ENCODE measurements around the gene SLFN11.
"Not testable (repeated sequence)": the region's sequence is repeated elsewhere in the genome, so short reads cannot be mapped to it uniquely, and the experiment has no call there.

The SLFN11 gene

DNA sequence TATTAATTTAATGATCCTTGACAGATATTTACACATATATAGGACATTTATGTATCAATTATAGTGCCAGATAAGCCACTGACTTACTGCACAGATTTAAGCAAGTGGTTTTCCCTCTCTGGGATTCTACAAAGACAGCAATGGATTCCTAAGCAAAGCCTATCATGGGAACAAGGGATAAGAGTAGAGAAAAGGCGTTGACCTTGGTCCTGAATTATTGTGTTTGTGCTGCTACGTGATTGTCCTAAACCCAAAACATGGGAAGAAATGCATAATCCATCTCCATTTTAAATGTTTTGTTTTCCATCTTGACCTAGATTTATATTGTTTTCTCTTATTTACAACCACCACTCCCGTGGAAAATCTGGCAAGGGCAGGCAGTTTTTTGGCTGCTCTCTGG is 14.0 kb downstream of the SLFN11 start:
- no peak for DNase-seq

DNA sequence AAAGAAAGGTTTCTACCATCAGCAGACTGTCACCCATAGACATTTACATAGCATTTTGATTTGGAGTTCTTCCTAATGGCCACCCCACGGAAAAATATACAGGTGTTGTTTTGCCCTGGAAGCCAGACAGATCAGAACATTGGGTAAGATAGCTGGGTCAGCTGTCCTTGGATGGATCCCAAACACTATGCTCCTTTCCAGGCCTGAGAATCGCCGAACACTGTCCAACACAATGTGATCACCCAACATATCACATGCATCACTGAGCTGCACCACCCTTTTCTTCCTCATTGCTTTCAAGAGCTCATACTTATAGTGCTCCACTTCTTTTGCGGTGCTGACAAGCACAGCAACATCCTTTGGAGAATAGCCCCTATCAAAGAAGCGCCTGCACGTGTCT is 21.1 kb downstream of the SLFN11 start:
- DNase-seq, result no peak

- no peak for DNase-seq
These were observed 22.9 kb downstream of the SLFN11 start for GRCh38 chr17:35350493-35350892.

DNA sequence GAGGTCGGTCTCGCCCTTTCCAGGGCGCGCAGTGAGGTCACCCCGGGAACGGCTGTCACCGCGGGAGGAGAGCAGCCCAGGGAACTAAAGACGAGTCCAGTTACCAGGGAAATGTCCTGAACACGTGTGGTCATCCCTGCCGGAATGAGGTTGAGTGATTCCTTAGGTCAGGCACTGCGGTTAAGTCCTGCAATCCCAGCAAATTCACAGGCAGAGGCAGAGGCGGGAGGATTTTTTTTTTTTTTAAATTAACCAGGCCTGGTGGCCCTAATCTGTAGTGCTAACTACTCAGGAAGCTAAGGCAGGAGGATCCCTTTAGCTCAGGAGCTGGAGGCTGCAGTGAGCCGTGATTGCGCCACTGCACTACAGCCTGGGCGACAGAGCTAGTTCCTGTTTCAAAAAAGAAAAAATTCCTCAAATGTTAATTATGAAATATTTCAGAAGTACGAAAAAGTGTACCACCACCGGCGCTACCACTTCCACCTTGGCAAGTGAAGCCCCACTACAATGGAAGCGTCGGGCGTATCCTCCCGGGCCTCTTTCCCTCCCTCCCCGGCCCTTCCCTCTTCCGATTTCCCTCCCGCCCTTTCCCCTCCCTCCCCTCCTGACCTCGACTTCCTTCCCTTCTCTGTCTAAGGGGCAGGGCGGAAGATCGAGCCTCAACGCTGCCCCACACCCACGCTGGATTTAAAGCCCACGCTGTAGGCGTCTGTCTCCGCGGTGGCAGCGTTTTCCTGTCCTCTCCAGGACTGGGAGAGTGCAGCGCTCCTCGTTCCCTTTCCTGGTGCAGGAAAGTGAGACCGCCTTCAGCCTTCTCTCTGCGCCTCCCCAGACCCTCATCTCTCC is 27.3 kb downstream of the SLFN11 start:
- DNase-seq, result peak; percentile 48

GRCh38 chr17:35345445-35345925 is 27.9 kb downstream of the SLFN11 start:
- DNase-seq, result no peak

DNA sequence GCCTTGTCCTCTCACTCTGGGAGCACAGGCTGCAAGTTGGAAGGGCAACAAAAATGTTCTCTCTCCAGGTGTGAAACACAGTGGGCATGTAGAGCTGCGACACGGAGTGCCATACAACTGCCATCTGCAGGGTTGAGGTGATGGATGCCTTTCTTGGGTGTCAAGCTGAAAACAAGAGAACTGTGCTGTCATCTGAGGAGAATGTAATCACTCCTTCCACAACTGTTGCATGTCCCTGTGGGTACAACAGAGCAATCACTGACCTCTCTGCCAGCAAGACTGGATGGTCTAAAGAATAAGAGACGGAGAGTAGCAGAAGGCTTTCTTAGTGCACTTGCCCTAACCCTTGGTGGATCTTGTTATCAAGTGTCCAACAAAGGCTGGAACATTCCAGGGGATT is 29.2 kb downstream of the SLFN11 start:
- DNase-seq, result no peak

- DNase-seq, result no peak
These were observed 31.1 kb downstream of the SLFN11 start for GRCh38 chr17:35342276-35342675.

DNA sequence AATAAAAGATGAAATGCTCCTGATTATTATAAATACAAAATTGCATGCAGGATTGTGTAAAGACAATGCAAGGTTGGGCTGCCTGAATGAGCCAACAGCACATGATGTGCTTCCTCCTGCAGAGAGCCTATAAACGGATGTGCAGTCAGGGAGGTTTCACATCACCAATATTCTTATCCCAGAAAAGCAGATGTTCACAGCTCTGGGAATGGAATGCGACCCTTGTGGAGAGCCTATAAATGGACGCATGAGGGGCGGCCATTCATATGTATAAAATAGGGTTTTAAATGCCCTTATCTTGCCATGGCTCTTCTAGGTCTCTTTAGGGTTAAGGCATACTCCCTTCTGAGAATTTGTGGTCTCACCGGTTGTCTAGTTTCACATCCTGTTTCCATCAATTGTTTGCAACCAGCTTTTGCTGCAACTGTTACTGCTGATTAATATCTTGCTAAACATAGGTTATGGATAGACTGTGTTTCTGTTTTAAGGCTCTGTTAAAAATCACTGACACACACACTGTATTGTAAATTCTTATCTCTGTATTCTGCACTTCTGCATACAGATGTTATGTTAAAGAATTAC is 31.9 kb downstream of the SLFN11 start:
- no peak for DNase-seq

- no peak for DNase-seq
These were observed 35.2 kb downstream of the SLFN11 start for GRCh38 chr17:35338230-35338629.

DNA sequence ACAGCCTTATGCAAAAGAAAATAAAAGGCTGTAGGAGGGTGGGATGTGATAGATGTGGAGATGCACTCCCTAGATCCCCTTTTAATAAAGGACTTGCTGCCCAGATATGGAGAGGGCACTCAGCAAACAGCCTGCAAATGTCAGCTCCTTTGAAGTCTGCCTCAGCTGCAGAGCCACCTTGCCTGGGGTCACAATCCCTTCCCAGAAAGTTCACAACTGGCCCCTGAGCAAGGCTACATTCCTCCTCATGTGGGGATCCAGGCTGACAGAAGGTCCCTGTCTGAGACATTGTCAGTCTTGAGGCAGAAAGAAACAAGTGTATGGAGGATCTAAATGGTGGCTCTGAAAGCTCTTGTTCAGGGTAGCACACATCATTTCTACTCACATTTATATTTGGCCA is 36.1 kb downstream of the SLFN11 start:
- no peak for DNase-seq

GRCh38 chr17:35333578-35333977 is 39.8 kb downstream of the SLFN11 start:
- not testable (repeated sequence) for DNase-seq

DNA sequence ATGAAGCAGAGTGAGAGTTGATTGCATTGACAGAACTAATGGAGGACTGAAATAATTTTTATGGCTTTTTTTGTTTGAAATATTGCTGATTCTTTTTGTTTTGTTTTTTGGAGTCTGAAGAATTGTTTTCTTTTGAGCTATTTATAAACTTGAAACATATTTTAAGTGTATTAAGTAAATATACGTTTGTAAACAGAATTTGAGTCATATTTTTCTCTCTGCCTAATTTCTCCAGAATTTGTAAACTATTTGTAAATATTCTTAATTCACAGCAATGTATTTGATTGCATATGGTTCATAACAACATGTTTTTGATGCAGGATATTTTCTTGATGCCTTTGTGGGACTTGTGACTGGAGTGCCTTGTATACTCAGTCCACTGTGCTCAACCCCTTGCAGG is 50.7 kb downstream of the SLFN11 start:
- no peak for DNase-seq

- no peak for DNase-seq
These were observed 57.5 kb downstream of the SLFN11 start for GRCh38 chr17:35315971-35316370.

- no peak for DNase-seq
These were observed 58.1 kb downstream of the SLFN11 start for GRCh38 chr17:35315283-35315682.

DNA sequence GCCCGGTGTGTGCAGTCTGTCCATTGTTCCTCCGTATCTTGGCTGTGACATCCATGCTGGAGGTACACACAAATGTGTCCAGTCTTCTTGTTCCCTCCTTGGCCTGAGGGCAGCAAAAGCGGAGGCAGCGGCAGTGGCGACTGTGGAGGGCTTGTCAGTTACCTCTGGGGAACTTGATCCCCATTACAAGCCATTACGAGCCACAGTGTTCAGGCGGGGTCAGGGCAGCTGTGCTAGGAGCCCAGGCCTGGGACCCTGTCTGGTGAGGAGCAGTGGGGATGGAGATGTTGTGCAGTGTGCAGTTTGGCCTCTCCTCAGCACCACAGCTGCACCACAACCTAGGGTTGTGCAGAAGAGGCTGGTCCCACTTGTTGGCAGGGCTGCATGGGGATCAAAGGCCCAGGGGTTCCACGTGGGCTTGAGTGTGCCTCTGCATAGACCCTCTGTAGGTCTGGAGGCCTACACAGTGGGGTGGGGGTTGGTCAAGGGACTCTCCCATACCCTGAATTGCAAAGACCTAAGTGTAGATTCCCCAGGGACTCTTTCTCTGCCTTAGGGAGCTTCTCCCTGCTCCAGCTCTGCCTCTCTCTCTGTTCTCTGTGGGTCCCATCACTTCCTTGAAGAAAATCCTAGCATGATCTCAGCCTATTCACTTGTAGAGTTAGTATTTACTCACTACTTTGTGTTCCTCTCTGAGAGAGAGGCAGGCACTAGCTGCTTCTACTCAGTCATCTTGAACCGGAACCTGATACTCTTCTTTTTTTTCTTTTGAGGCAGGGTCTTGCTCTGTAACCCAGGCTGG is 58.8 kb downstream of the SLFN11 start:
- no peak for DNase-seq

GRCh38 chr17:35313875-35314409 is 59.5 kb downstream of the SLFN11 start:
- DNase-seq, result peak; percentile 40

GRCh38 chr17:35312790-35313711 is 60.4 kb downstream of the SLFN11 start:
- peak; percentile 84 for DNase-seq

- DNase-seq, result no peak
These were observed 61.1 kb downstream of the SLFN11 start for GRCh38 chr17:35312346-35312745.

DNA sequence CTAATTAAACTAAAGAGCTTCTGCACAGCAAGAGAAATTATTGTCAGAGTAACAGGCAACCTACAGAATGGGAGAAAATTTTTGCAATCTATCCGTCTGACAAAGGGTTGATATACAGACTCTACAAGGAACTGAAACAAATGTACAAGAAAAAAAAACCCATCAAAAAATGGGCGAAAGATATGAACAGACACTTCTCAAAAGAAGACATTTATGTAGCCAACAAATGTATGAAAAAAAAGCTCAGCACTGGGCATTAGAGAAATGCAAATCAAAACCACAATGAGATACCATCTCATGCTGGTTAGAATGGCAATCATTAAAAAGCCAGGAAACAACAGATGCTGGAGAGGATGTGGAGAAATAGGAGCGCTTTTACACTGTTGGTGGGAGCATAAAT is 64.1 kb downstream of the SLFN11 start:
- DNase-seq, result not testable (repeated sequence)
